ENCODE results near the gene CNOT10. TPM values are rescaled to one million over a fixed set of nuclear protein-coding genes. Genes with fewer than 3 reads are reported as not detected.

The CNOT10 gene
- total RNA-seq, 1 donor from 2014 or later, result 30.3 TPM

DNA sequence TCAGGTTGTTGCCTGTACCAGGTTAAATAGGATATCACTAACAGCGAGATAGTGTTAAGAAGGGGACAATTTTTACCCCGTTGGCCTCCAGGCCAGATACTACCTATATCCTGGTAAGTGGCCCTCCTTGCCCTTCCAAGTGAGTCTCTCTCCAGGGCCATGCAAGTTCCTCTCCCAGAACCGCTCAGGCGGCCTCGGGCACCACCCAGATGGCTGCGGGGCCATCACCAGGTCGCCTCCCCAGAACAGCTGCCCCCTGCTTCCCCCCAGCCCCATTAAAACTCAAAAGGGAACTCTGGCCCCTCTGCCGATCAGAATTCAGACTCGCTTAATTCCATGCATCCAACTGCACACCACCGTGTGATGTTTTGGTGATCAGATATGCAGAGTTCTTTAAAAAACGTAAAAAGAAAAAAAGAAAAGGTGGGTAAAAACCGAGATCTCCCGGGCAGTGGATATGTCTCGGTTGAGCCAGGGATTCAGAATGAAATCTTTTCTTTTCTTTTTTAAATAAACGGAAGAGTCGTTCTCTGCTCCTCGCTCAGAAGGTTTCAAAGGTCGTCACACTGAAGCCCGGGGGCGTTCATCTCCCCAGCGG lies 131.0 kb downstream of the CNOT10 start:
- peaks cover 6 to 15% (median 9%) of the 10 kb centered on the region in 3 donors for H3K4me1 ChIP-seq (ENCODE audit: control insufficient read depth in 3 of 3, insufficient read depth in 3 of 3, low read length in 3 of 3)
- H3K27ac ChIP-seq (ENCODE audit: low read depth, low read length), result no peak overlapping the region
- no peaks in the 10 kb centered on the region for H3K36me3 ChIP-seq (ENCODE audit: control insufficient read depth in 3 of 3, insufficient read depth in 3 of 3, low read length in 3 of 3)
- no peak overlapping the region for H3K9ac ChIP-seq (ENCODE audit: low read depth in 1 of 3, low read length in 3 of 3)
- no peaks in the 10 kb centered on the region for H3K9me3 ChIP-seq (ENCODE audit: control insufficient read depth in 3 of 3, low read length in 3 of 3)
- H3K4me3 ChIP-seq (ENCODE audit: low read length in 3 of 3), result no peak overlapping the region
- H3K27me3 ChIP-seq (ENCODE audit: control insufficient read depth in 3 of 3, insufficient read depth in 3 of 3, low read length in 3 of 3), result peaks cover 42 to 47% (median 45%) of the 10 kb centered on the region in 3 donors

DNA sequence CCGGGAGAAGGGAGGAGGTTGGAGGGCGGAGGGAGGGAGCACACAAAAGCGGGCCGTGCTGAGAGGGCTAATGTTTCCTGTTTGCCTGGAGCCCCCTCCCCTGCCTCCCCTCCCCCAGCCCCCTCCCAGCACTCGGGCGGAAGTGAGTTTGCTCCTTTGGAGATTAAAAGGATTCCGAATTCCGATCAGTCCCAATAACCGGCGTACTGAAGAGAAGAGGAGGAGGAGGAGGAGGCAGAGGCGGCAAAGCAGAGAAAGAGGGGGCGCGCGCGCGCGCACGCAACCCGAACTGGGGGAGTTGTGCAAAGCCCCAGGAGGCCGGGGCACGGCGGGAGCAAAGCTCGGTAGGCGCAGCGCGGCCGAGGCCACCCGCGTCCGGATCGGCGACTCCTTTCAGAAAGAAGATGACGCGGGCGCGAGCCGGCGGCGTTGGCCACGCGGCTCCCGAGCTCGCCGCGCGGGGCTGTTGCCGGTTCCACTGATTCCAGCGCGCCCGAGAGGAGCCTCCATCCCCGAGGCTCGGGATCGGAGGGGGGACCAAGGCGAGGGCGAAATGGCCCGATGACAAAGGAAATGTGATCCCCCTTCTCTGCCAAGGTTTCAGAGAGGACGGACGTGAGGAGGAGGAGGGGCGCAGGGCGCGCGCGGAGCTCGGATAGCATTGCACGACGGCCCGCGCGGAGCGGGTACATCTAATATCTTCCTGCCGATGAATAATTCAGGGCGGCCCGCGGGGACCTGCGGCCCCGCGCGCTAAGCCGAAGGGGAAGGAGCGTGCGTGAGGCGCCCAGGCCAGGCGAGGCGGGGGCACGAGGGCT lies 131.7 kb downstream of the CNOT10 start:
- H3K27ac ChIP-seq (ENCODE audit: low read depth, low read length), result no peak overlapping the region
- H3K27me3 ChIP-seq (ENCODE audit: control insufficient read depth in 3 of 3, insufficient read depth in 3 of 3, low read length in 3 of 3), result peaks cover 49 to 54% (median 52%) of the 10 kb centered on the region in 3 donors
- H3K4me1 ChIP-seq (ENCODE audit: control insufficient read depth in 3 of 3, insufficient read depth in 3 of 3, low read length in 3 of 3), result peaks cover 6 to 19% (median 9%) of the 10 kb centered on the region in 3 donors
- H3K4me3 ChIP-seq (ENCODE audit: low read length in 3 of 3), result peak overlapping the region; percentile 38 to 52 (median 52)
- no peaks in the 10 kb centered on the region for H3K36me3 ChIP-seq (ENCODE audit: control insufficient read depth in 3 of 3, insufficient read depth in 3 of 3, low read length in 3 of 3)
- no peaks in the 10 kb centered on the region for H3K9me3 ChIP-seq (ENCODE audit: control insufficient read depth in 3 of 3, low read length in 3 of 3)
- H3K9ac ChIP-seq (ENCODE audit: low read depth in 1 of 3, low read length in 3 of 3), result no peak overlapping the region

DNA sequence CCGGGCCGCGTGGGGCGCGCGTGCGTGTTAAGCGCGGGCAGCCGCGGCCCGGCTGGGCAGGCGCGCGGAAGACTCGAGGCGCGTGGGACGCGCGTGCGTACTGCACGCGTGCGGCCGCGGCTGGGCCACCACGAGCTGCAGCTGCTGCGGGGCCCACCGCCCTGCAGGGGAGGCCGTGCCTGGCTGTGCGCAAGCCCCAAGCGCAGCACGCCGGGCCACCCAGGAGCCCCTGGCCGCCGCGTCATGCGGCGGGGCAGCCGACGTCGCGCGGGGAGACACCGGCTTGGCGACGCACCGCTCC lies 132.2 kb downstream of the CNOT10 start:
- Histone ChIP-seq H3K9me3 (ENCODE audit: control insufficient read depth in 3 of 3, low read length in 3 of 3) (no peaks in the 10 kb centered on the region), H3K27ac (ENCODE audit: low read depth, low read length) (no peak overlapping the region), H3K9ac (ENCODE audit: low read depth in 1 of 3, low read length in 3 of 3) (no peak overlapping the region), H3K4me3 (ENCODE audit: low read length in 3 of 3) (peak overlapping the region in 1 of 3 donors; percentile 52), H3K4me1 (ENCODE audit: control insufficient read depth in 3 of 3, insufficient read depth in 3 of 3, low read length in 3 of 3) (peaks cover 10 to 22% (median 12%) of the 10 kb centered on the region in 3 donors), H3K36me3 (ENCODE audit: control insufficient read depth in 3 of 3, insufficient read depth in 3 of 3, low read length in 3 of 3) (no peaks in the 10 kb centered on the region), H3K27me3 (ENCODE audit: control insufficient read depth in 3 of 3, insufficient read depth in 3 of 3, low read length in 3 of 3) (peaks cover 53 to 59% (median 57%) of the 10 kb centered on the region in 3 donors)

DNA sequence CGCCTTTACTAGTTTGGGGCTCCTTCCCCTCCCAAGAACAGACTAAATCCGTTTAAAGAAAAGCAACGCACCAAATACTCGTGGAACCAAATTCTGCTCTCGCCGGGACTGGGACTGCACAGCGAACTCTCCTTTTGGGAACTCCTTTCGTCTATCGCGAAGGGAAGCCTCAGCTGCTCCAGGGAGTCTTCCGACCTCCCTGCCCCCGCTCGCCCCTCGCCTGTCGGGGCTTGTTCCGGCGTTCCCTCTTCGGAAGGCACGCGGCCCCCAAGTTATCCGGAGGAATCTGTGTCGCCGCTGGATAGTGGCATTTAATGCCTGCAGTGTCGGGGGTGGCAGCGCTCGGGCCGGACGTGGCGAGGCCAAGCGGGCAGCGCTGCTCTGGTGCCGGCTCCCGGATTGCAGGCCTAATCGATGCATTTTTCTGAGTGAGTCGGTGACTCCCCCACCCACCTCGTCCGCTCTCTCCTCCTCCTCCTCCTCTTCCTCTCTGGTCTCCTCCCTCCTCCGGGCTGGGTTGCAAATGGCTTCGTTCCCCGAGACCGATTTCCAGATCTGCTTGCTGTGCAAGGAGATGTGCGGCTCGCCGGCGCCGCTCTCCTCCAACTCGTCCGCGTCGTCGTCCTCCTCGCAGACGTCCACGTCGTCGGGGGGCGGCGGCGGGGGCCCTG lies 132.7 kb downstream of the CNOT10 start, which contains the start of gene TRIM71:
TRIM71 (plus strand) TSS at position 440 of the 671 bp plus-strand sequence; CDS start at position 524, 84 bp downstream.
- H3K4me3 ChIP-seq (ENCODE audit: low read length in 3 of 3), result peak within 1 kb of the TSS; percentile 38 to 52 (median 52)
- peaks cover 10 to 22% (median 12%) of the 10 kb centered on the region in 3 donors for H3K4me1 ChIP-seq (ENCODE audit: control insufficient read depth in 3 of 3, insufficient read depth in 3 of 3, low read length in 3 of 3)
- no peaks in the 10 kb centered on the region for H3K9me3 ChIP-seq (ENCODE audit: control insufficient read depth in 3 of 3, low read length in 3 of 3)
- no peak within 1 kb of the TSS for H3K9ac ChIP-seq (ENCODE audit: low read depth in 1 of 3, low read length in 3 of 3)
- H3K27me3 ChIP-seq (ENCODE audit: control insufficient read depth in 3 of 3, insufficient read depth in 3 of 3, low read length in 3 of 3), result peaks cover 57 to 61% (median 61%) of the 10 kb centered on the region in 3 donors
- H3K27ac ChIP-seq (ENCODE audit: low read depth, low read length), result no peak within 1 kb of the TSS
- H3K36me3 ChIP-seq (ENCODE audit: control insufficient read depth in 3 of 3, insufficient read depth in 3 of 3, low read length in 3 of 3), result no peaks in the 10 kb centered on the region

DNA sequence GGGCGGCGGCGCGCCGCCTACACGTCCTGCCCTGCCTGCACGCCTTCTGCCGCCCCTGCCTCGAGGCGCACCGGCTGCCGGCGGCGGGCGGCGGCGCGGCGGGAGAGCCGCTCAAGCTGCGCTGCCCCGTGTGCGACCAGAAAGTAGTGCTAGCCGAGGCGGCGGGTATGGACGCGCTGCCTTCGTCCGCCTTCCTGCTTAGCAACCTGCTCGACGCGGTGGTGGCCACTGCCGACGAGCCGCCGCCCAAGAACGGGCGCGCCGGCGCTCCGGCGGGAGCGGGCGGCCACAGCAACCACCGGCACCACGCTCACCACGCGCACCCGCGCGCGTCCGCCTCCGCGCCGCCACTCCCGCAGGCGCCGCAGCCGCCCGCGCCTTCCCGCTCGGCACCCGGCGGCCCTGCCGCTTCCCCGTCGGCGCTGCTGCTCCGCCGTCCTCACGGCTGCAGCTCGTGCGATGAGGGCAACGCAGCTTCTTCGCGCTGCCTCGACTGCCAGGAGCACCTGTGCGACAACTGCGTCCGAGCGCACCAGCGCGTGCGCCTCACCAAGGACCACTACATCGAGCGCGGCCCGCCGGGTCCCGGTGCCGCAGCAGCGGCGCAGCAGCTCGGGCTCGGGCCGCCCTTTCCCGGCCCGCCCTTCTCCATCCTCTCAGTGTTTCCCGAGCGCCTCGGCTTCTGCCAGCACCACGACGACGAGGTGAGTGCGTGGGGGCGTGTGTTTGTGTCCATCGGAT lies 133.4 kb downstream of the CNOT10 start:
- Histone ChIP-seq H3K4me3 (ENCODE audit: low read length in 3 of 3) (peak overlapping the region in 1 of 3 donors; percentile 46), H3K4me1 (ENCODE audit: control insufficient read depth in 3 of 3, insufficient read depth in 3 of 3, low read length in 3 of 3) (peaks cover 10 to 22% (median 12%) of the 10 kb centered on the region in 3 donors), H3K9ac (ENCODE audit: low read depth in 1 of 3, low read length in 3 of 3) (no peak overlapping the region), H3K9me3 (ENCODE audit: control insufficient read depth in 3 of 3, low read length in 3 of 3) (no peaks in the 10 kb centered on the region), H3K27ac (ENCODE audit: low read depth, low read length) (no peak overlapping the region), H3K27me3 (ENCODE audit: control insufficient read depth in 3 of 3, insufficient read depth in 3 of 3, low read length in 3 of 3) (peaks cover 61 to 64% (median 61%) of the 10 kb centered on the region in 3 donors), H3K36me3 (ENCODE audit: control insufficient read depth in 3 of 3, insufficient read depth in 3 of 3, low read length in 3 of 3) (no peaks in the 10 kb centered on the region)

DNA sequence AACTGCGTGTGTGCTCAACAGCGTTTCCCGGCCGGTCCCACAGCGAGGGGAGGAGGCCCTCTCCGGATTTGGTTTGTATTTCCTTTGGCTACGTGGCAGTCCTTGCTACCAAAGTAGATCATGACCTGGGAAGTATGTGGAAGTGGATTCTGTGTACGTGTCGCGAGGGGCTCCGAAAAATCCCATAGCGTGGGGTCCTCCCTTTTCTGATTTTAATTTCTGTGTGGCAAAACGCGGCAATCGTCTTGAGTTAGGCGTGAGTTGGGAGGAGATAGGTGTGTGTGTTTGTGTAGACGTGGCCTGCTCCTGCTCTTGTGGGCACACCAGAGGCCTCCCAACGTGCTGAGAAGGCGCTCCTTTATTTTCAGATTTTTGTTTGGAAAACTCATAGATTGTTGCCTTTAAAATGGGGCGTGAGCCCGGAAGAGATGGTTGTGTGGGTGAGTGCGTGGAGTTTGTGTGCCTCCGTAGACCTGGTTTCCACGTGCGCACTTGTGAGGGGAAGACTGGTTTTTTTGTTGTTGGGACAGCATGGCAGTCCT lies 134.1 kb downstream of the CNOT10 start:
- H3K9ac ChIP-seq (ENCODE audit: low read depth in 1 of 3, low read length in 3 of 3), result no peak overlapping the region
- no peaks in the 10 kb centered on the region for H3K9me3 ChIP-seq (ENCODE audit: control insufficient read depth in 3 of 3, low read length in 3 of 3)
- H3K27me3 ChIP-seq (ENCODE audit: control insufficient read depth in 3 of 3, insufficient read depth in 3 of 3, low read length in 3 of 3), result peaks cover 61 to 64% (median 61%) of the 10 kb centered on the region in 3 donors
- H3K36me3 ChIP-seq (ENCODE audit: control insufficient read depth in 3 of 3, insufficient read depth in 3 of 3, low read length in 3 of 3), result no peaks in the 10 kb centered on the region
- no peak overlapping the region for H3K27ac ChIP-seq (ENCODE audit: low read depth, low read length)
- peak overlapping the region in 1 of 3 donors; percentile 46 for H3K4me3 ChIP-seq (ENCODE audit: low read length in 3 of 3)
- peaks cover 10 to 22% (median 12%) of the 10 kb centered on the region in 3 donors for H3K4me1 ChIP-seq (ENCODE audit: control insufficient read depth in 3 of 3, insufficient read depth in 3 of 3, low read length in 3 of 3)

DNA sequence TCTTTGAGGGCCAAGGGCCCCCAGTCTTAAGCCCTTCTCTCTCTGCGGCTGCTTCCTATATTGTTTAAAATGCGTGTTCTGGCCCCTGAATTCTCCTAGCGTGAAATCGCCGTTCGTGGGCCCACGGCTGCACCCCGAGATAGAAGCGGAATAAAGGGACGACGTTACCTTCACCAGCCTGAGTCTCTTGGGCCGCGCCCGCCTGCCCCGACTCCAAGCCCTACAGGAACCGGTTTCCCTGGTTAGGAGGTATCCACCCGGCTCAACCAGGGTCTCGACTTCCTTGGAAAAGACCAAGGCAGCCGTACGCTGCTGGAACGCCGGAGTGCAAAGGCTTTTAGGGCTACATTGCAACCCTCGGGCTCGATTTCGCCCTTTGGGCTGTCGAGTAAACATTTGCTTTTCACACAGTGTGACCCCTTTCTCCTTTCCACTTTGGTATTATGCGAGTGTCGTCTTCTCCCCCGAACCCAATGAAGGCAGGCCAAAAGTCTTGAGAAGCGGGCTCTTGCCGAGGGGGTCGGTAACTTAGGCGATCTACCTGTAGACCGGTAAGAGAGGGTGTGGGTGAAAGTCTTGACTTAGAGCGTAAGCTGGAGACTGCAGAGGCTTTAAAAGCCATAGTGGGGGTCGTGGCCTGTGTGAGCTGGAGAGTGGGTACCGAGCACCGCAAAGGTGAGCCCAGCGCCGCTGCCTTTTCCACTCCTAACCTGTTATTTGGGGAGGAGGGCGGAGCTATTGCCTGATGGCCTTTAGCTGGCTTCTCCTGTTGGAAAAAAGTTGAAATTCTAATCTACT lies 134.8 kb downstream of the CNOT10 start:
- H3K27me3 ChIP-seq (ENCODE audit: control insufficient read depth in 3 of 3, insufficient read depth in 3 of 3, low read length in 3 of 3), result peaks cover 64 to 67% (median 65%) of the 10 kb centered on the region in 3 donors
- peaks cover 10 to 22% (median 12%) of the 10 kb centered on the region in 3 donors for H3K4me1 ChIP-seq (ENCODE audit: control insufficient read depth in 3 of 3, insufficient read depth in 3 of 3, low read length in 3 of 3)
- no peaks in the 10 kb centered on the region for H3K9me3 ChIP-seq (ENCODE audit: control insufficient read depth in 3 of 3, low read length in 3 of 3)
- H3K36me3 ChIP-seq (ENCODE audit: control insufficient read depth in 3 of 3, insufficient read depth in 3 of 3, low read length in 3 of 3), result no peaks in the 10 kb centered on the region
- no peak overlapping the region for H3K27ac ChIP-seq (ENCODE audit: low read depth, low read length)
- no peak overlapping the region for H3K9ac ChIP-seq (ENCODE audit: low read depth in 1 of 3, low read length in 3 of 3)
- no peak overlapping the region for H3K4me3 ChIP-seq (ENCODE audit: low read length in 3 of 3)

DNA sequence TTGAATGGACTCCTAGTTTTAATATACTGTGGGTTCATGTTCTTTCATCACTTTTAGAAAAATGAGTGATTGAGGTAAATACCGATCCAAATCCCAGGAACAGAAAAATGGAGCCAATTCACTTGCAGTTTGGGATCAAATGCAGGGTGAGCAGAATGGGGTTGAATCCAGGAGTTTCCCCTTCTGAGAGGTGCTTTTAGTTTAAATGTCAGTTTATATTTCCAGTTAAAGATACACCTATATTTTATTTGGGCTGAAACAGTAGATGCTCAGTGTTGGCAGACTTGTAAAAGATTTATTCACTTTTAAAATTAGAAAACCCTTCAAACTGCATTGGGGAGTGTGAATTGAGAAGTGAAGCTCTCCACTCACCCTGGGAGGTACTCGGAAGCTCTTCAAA lies 135.4 kb downstream of the CNOT10 start:
- no peak overlapping the region for H3K27ac ChIP-seq (ENCODE audit: low read depth, low read length)
- no peaks in the 10 kb centered on the region for H3K9me3 ChIP-seq (ENCODE audit: control insufficient read depth in 3 of 3, low read length in 3 of 3)
- no peak overlapping the region for H3K4me3 ChIP-seq (ENCODE audit: low read length in 3 of 3)
- H3K9ac ChIP-seq (ENCODE audit: low read depth in 1 of 3, low read length in 3 of 3), result no peak overlapping the region
- no peaks in the 10 kb centered on the region for H3K36me3 ChIP-seq (ENCODE audit: control insufficient read depth in 3 of 3, insufficient read depth in 3 of 3, low read length in 3 of 3)
- H3K4me1 ChIP-seq (ENCODE audit: control insufficient read depth in 3 of 3, insufficient read depth in 3 of 3, low read length in 3 of 3), result peaks cover 10 to 22% (median 12%) of the 10 kb centered on the region in 3 donors
- H3K27me3 ChIP-seq (ENCODE audit: control insufficient read depth in 3 of 3, insufficient read depth in 3 of 3, low read length in 3 of 3), result peaks cover 61 to 72% (median 64%) of the 10 kb centered on the region in 3 donors

All from skeletal muscle tissue (tissue), 4 donors.